Measurements from ENCODE around the gene USP32. TPM values are rescaled to one million over a fixed set of nuclear protein-coding genes. Genes with fewer than 3 reads are reported as not detected.
"Not testable (repeated sequence)": the region's sequence is repeated elsewhere in the genome, so short reads cannot be mapped to it uniquely, and the experiment has no call there.

The USP32 gene, protein sequence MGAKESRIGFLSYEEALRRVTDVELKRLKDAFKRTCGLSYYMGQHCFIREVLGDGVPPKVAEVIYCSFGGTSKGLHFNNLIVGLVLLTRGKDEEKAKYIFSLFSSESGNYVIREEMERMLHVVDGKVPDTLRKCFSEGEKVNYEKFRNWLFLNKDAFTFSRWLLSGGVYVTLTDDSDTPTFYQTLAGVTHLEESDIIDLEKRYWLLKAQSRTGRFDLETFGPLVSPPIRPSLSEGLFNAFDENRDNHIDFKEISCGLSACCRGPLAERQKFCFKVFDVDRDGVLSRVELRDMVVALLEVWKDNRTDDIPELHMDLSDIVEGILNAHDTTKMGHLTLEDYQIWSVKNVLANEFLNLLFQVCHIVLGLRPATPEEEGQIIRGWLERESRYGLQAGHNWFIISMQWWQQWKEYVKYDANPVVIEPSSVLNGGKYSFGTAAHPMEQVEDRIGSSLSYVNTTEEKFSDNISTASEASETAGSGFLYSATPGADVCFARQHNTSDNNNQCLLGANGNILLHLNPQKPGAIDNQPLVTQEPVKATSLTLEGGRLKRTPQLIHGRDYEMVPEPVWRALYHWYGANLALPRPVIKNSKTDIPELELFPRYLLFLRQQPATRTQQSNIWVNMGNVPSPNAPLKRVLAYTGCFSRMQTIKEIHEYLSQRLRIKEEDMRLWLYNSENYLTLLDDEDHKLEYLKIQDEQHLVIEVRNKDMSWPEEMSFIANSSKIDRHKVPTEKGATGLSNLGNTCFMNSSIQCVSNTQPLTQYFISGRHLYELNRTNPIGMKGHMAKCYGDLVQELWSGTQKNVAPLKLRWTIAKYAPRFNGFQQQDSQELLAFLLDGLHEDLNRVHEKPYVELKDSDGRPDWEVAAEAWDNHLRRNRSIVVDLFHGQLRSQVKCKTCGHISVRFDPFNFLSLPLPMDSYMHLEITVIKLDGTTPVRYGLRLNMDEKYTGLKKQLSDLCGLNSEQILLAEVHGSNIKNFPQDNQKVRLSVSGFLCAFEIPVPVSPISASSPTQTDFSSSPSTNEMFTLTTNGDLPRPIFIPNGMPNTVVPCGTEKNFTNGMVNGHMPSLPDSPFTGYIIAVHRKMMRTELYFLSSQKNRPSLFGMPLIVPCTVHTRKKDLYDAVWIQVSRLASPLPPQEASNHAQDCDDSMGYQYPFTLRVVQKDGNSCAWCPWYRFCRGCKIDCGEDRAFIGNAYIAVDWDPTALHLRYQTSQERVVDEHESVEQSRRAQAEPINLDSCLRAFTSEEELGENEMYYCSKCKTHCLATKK (N-terminal part only)
- polyA plus RNA-seq (ENCODE audit: insufficient read length), result 23.8 TPM

DNA sequence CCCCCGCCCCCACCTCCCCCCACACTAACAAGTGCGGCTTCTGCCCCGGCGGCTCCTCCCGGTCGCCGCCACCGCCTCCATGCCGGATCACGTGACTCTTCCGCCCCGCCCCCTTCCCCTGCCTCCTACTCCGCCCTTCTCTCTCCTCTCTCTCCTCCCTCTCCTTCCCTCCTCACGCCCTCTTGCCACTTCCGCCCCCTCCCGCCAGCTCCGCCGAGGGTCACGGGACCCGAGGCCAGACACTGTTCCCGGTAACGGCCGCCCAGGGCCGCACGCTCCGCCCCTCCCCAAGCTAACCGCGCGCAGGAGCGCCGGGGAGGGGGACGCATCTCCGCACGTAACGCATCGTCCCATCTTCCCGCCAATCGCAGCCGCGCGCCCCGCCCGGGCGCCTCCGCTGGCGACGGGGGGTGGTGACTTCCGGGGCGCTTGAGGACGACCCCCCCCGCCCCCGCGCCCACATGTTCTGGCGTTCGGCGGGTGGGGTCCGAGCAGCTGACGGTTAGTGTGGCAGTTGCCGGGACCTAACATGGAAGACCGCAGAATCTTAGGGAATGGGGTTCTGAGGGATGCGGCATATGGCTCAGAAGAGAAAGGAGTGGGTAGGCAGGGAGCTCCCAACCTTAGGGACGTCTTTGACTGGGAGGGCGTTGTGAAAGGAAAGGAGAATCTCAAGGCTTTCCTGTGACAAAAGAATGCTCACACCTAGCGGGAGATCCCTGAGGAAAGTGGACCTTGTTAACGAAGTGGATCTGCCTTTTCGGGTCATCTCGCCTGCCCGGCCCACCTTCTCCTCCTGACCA, at the start of gene USP32:
TSS of gene USP32 (minus strand) at position 92 of the 803 bp plus-strand sequence. CDS start 194 bp downstream, outside the sequence.
- DNase-seq, result peak; percentile 98

DNA sequence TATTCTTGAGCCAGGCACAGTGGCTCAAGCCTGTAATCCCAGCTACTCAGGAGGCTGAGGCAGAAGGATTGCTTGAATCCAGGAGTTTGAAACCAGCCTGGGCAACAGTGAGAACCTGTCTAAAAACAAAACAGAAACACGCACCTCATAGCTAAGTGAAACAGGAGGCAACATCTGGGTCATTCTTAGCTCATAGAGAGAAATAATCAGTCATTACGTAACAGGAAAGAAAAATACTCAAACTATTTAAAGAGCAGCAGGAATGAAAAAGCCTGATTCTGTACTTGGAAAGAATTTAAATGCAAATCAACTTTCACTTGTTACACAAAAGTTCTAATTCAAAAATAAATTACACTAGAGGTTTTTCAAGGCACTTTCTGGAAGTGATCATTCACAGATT, 47.6 kb upstream of the USP32 start:
- no peak for DNase-seq

DNA sequence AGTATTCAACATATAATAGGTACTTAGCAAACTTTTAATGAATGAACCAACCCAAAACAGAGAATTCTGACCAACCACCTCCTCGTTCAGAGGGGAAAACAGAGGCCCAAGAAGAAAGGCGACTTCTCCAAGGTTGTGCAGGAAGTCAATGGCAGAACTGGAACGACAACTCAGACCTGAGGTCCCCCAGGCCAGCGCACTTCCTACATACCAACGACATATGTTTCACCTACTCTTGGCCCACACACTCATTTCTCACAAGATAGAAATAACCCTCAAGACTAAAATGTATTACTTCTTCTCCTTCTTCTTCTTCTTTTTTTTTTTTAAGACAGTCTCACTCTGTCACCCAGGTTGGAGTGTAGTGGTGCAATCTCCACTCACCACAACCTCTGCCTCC, 44.7 kb upstream of the USP32 start:
- no peak for DNase-seq

DNA sequence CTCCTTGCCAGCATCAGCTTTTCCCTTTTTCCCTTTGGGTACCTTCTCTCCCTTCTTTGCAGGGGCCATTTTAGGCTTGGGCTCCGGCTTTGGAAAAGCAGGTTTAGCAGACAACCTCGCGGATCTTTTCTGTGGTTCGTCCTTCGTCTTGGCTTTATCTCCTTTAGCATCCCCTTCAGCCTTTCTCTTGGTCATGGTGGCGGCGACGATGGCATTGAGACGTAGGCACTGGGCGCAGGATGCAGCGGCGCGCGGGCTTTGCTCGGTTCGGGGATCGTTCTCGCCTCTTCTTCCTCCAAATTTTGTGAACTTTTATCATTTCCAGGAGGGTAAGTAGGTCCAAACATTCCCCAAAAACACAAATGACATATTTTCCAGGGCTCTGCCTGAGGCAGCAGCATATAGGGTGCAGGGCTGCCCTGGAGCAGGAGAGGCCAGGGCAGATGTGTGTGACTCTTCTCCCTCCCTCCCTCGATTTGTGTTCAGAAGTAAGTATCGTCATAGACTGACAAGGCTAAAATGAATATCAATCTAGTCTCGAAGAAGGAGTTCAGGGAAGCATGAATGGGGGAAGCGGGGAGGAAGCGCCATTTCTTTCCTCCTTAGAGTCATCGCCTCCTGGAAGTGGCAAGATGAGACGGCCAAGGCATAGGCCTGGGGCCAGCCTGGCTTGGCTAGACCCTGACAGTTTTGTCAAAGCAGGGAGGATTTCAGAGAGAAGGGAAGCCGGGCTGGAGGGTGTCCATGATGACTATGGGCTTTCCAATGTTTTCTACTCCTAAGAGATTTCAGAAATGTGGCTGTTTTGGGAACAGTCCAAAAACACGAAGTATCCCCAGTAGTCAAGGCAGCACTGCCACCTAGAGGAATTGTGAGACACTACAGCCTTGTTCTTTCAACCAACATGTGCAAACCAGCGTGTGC, 43.6 kb upstream of the USP32 start:
- DNase-seq, result peak; percentile 88

DNA sequence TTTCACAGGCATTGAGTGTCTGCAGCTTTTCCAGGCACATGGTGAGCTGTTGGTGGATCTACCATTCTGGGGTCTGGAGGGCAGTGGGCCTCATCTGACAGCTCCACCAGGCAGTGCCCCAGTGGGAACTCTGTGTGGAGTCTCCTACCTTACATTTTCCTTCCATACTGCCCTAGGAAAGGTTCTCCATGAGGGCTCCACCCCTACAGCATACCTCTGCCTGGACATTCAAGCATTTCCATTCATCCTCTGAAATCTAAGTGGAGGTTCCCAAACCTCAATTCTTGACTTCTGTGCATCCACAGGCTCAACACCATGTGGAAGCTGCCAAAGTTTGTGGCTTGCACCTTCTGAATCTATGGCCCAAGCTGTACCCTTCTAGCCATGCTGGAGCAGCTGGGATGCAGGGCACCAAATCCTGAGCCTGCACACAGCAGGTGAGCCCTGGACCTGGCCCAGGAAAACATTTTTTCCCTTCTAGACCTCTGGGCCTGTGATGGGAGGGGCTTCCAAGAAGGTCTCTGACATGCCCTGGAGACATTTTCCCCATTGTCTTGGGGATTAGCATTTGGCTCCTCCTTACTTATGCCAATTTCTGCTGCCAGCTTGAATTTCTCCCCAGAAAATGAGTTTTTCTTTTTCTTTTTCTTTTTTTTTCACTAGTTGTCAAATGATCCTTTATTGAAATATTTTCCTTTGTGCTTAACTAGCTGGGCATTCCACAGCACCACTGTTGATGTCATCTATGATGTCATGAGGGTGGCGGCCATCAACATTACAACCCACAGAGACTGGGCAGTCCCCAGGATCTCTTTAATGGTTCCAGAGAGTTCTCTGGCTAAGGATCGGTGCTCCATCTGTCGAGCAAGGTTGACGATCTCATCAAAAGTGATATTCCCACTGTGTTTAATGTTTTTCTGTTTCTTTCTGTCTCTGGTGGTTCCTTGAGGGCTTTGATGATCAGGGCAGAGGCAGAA, 41.4 kb upstream of the USP32 start:
- DNase-seq, result not testable (repeated sequence)

DNA sequence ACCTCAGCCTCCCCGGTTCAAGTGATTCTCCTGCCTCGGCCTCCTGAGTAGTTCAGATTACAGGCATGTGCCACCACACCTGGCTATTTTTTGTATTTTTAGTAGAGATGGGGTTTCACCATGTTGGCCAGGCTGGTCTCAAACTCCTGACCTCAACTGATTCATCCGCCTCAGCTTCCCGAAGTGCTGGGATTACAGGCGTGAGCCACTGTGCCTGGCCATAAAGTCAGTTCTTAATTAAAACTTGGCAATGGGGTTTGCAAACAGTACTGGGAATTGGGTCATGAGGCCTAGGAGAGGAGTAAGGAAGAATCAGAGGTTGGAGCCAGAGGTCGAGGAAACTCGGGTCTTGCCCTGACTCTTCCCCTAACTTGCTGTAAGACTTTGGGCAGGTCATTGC, 38.6 kb upstream of the USP32 start:
- not testable (repeated sequence) for DNase-seq

DNA sequence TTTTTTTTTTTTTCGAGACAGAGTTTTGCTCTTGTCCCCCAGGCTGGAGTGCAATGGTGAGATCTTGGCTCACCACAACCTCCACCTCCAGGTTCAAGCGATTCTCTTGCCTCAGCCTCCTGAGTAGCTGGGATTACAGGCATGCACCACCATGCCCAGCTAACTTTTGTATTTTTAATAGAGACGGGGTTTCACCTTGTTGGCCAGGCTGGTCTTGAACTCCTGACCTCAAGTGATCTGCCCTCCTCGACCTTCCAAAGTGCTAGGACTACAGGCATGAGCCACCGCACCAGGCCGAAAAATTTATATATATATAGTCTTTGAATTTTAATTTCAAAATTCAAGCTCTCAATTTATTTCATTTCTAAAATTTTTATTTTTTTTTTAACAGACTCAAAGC, 36.6 kb upstream of the USP32 start:
- not testable (repeated sequence) for DNase-seq

DNA sequence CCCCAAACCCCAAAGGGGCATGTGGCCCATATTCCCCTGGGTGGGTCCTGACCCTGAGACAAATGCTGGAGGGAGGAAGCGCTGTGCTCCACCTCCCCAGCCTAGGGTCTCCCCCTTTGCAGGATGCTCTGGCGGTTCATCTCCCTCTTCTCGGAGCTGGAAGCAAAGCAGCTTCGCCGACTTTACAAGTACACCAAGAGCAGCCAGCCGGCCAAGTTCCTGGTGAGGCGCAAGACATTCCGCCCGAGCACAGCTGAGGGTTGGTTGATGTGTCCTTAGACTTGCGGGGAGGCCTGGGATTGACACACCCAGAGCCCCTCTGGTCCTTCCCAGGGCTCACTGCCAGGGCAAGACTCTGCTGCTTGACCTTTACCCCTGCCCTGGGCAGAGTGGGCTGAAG, 34.7 kb upstream of the USP32 start:
- DNase-seq, result no peak

DNA sequence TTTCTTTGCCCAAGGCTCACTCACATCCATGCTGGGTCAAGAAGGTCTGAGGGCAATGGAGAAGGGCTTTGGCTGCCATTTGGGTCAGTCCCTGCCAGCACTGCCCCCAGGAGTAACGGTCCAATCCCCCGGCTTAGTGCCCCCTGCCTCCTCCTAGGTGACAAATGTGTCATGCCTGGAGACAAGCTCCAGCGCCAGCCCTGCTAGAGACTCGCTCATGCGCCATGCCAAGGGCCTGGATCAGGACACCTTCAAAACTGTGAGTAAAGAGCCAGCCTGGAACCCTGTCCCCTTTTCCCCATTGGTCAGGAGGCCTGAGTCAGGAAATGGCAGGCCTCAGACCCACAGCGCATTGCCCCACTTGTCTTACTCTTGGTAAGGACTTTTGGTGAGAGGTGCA, 33.7 kb upstream of the USP32 start:
- no peak for DNase-seq

DNA sequence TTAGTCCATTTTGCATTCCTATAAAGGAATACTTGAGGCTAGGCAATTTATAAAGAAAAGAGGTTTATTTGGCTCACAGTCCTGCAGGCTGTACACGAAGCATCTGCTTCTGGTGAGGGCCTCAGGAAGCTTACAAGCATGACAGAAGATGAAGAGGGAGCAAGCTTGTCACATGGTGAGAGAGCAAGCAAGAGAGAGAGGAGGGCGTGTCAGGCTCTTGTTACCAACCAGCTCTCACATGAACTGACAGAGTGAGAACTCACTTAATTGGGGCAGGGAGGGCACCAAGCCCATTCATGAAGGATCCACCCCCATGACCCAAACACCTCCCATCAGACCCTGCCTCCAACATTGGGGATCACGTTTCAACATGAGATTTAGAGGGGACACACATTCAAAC, 31.9 kb upstream of the USP32 start:
- DNase-seq, result no peak

DNA sequence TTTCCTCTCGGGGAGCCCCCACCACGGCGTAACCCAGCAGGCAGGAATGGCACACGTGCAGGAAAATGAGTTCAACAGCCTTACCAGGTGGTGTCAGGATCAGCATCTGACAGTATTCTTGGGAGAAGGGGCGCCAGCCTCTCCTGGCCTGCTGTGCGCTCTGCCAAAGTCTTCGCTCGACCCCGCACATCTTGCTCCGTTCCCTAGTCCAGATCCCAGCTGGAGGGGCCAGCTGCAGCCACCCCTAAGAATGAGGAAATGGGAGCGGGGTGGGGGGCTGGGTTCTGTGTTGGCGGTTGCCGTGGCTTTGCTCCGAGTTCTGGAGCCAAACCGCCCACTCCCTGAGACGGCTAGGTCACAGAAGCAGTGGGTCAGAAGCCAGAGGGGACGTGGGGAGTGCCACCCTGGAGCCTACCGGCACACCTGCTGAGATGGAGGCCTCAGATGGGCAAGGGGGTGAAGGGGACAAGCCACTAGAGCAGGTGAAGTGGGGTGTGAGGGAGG, 30.3 kb upstream of the USP32 start, which contains the start of gene CHCT1:
TSS of gene CHCT1 (plus strand) at position 328 of the 504 bp plus-strand sequence. CDS start at position 432, 104 bp downstream.
- no peak for DNase-seq

DNA sequence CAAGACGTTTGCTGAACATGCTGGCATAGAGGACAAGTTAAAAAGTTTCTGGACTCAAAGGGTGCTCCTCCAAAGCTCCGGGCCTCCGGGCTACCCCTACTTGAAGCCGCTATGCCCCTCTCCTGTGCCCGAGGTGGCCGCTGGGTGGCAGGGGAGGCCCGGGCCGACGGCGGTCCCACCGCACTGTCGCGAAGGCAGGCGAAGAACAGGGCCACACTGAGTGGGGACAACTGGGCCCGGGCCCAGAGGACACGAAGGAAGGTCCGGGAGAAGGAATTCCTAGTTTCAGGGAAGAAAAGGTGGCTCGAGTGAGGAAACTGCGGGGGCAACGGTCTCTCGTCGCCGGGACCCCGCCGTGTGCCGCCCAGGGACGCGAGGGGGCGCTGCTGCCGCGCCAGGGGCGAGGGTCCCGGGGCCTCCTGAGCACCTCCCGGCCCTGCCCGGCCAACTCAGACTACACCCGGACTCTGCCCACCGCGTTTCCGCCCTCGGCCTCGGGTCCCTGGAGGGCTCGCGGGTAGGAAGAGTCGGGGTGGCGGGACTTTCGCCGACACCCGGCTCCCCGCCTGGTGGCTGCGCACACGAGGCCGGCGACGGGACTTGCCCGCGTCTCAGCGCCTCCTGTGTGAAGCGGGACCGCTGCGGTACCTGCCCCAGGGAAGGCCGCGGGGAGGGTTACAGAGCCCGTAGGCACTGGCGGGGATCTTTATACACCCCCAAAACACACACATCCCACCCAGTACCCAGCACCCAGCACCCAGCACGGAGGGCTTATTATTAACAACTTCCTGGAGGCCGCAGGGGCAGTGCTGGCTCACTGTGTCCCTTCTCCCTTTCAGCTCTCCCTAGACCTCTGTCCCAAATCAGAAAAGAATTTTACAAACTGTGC, 29.6 kb upstream of the USP32 start:
- peak; percentile 67 for DNase-seq

DNA sequence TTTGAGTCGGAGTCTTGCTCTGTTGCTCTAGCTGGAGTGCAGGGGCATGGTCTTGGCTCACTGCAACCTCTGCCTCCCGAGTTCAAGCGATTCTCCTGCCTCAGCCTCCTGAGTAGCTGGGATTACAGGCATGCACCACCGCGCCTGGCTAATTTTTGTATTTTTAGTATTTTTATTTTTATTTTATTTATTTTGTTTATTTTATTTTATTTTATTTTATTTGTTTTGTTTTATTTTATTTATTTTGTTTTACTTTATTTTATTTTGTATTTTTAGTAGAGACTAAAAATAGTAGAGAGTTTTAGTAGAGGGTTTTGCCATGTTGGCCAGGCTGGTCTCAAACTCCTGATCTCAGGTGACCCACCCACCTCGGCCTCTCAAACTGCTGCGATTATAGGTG, 27.9 kb upstream of the USP32 start:
- DNase-seq, result not testable (repeated sequence)

DNA sequence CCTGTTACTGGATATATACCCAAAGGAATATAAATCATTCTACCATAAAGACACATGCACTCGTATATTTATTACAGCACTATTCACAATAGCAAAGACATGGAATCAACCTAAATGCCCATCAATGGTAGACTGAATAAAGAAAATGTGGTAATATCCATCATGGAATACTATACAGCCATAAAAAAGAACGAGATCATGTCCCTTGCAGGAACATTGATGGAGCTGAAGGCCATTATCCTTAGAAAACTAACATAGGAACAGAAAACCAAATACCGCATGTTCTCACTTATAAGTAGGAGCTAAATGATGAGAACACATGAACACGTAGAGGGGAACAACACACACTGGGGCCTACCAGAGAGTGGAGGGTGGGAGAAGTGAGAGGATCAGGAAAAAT, 27.1 kb upstream of the USP32 start:
- DNase-seq, result not testable (repeated sequence)

DNA sequence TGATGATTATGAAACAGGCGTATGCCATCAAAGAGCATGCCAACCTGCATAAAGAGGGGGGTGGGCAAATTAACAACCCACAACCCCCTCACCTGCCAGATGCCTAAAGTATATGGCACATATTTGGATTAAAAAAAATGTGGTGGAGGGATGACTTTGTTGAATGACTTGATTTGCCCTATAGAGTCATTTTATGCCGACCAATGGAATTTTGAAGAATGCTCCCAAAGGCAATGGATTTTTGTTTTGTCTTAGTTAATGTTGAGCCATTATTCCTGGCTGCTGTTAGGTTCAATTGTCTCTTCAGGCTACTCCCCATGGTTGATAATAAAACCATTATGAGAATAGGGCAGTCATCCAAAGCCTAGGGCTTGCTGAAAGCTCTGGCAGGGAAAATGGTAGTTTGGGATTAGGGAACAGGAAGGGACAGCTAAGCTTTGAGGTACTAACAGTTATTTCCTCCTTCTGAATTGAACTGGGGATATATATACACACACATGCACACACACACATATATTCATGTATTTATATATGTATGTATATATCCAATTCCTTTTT, 24.5 kb upstream of the USP32 start:
- no peak for DNase-seq

DNA sequence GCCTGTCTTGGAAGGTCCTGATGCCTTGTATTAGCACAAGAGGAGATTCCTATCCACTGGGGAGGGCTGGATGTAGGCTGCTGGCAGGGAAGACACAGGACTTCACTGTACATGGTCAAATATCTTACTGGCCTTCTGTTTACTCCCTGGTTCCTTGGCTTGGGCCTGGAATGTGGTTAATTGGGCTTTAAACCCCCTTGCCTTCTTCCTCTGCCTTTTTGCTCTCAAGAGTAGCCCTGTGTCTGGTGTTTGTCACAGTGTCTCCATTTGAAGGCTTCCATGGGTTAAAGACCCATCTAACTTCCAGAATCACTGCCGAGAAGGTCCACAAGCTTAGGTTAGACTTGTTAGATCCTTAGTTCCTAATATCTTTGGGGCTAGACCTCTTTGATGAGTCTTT, 23.2 kb upstream of the USP32 start:
- DNase-seq, result no peak

DNA sequence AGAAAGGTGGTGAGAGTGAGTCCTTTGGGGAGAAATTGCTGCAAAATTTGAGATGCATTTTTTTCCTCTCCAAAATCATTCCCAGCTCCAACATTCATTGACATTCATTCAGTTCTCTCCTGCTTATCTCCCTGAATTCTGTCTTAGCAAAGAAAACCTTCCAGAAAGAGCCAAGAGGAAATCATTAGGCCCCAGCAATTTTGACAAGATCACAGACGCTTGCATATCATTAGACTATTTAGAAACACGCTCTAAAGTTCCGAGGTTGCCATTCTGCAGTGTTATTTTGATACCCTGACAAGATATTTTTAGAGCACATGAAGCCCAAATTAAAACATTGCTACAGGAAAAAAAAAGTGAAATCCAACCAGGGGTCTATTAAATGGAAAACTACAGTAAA, 20.8 kb upstream of the USP32 start:
- no peak for DNase-seq

DNA sequence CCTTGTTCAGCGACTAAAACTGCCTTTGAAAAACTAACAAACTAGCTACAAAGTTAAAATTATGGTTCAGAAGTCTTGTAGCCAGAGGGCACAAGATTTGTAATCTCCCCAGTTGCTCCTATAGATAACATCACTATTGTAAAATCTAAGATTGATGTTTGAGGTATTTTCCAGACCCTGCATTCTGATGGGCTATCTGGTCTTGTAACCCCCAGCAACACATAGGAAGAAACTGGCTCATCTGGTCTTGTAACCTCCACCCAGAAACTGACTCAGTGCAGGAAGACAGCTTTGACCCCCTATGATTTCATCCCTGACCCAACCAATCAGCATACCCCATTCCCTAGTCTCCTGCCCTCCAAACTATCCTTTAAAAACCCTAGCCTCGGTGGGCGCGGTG, 18.1 kb upstream of the USP32 start:
- no peak for DNase-seq
